ENCODE measurements around the gene CCDC190. TPM values are rescaled to one million over a fixed set of nuclear protein-coding genes. Genes with fewer than 3 reads are reported as not detected.
"Not testable (repeated sequence)": the region's sequence is repeated elsewhere in the genome, so short reads cannot be mapped to it uniquely, and the experiment has no call there.

Gene CCDC190
- total RNA-seq, 2 donors from 2014 or later, result not detected

GRCh38 chr1:162882248-162882674 lies 21.3 kb upstream of the CCDC190 start:
- 83 to 92% methylated on average over 2 to 5 of the region's 5 CpGs for WGBS, 2 experiments (ENCODE audit: insufficient coverage in 1 of 2, insufficient read length in 1 of 2)

GRCh38 chr1:162881590-162881989 lies 20.6 kb upstream of the CCDC190 start:
- TF ChIP-seq CTCF (conservative IDR thresholded peaks at IDR 0.05), result no peak
- H3K9me3 Mint-ChIP-seq, result no peaks in the 10 kb centered on the region
- 92 to 96% methylated on average over 4 to 5 of the region's 5 CpGs for WGBS, 2 experiments (ENCODE audit: insufficient coverage in 1 of 2, insufficient read length in 1 of 2)

More at GRCh38 chr1:162882248-162882674, 21.3 kb upstream of the CCDC190 start:
- no peaks in the 10 kb centered on the region for H3K9me3 Mint-ChIP-seq
- H3K4me3 Mint-ChIP-seq, result no peak overlapping the region
- Histone ChIP-seq H3K36me3 (ENCODE audit: control insufficient read depth, insufficient read depth, low read length) (no peaks in the 10 kb centered on the region), H3K4me1 (ENCODE audit: control insufficient read depth, insufficient read depth, low read length) (no peaks in the 10 kb centered on the region), H3K4me3 (ENCODE audit: low read length) (no peak overlapping the region), H3K27ac (ENCODE audit: low read depth, low read length) (no peak overlapping the region), H3K9ac (ENCODE audit: extremely low read depth, low read length, poor library complexity, severe bottlenecking) (no peak overlapping the region), H3K9me3 (ENCODE audit: control insufficient read depth, low read length) (no peaks in the 10 kb centered on the region), H3K27me3 (ENCODE audit: control insufficient read depth, insufficient read depth, low read length, poor library complexity, severe bottlenecking) (peaks cover 5% of the 10 kb centered on the region)
- H3K36me3 Mint-ChIP-seq (ENCODE audit: low read depth), result no peaks in the 10 kb centered on the region
- peaks cover 2% of the 10 kb centered on the region for H3K4me1 Mint-ChIP-seq
- TF ChIP-seq CTCF (conservative IDR thresholded peaks at IDR 0.05), result no peak
- no peak for DNase-seq
- H3K27me3 Mint-ChIP-seq (ENCODE audit: insufficient read depth), result peaks cover 6% of the 10 kb centered on the region
- no peak overlapping the region for H3K27ac Mint-ChIP-seq

GRCh38 chr1:162880617-162881016 lies 19.6 kb upstream of the CCDC190 start:
- not testable (repeated sequence) for H3K36me3 Mint-ChIP-seq (ENCODE audit: low read depth); H3K4me3 ChIP-seq (ENCODE audit: low read length); H3K4me3 Mint-ChIP-seq; H3K27ac Mint-ChIP-seq; H3K27me3 Mint-ChIP-seq (ENCODE audit: insufficient read depth); H3K4me1 Mint-ChIP-seq; H3K27me3 ChIP-seq (ENCODE audit: control insufficient read depth, insufficient read depth, low read length, poor library complexity, severe bottlenecking); H3K36me3 ChIP-seq (ENCODE audit: control insufficient read depth, insufficient read depth, low read length); H3K9me3 Mint-ChIP-seq; H3K9me3 ChIP-seq (ENCODE audit: control insufficient read depth, low read length); H3K9ac ChIP-seq (ENCODE audit: extremely low read depth, low read length, poor library complexity, severe bottlenecking); H3K27ac ChIP-seq (ENCODE audit: low read depth, low read length); H3K4me1 ChIP-seq (ENCODE audit: control insufficient read depth, insufficient read depth, low read length); DNase-seq
- WGBS, 2 experiments (ENCODE audit: insufficient coverage in 1 of 2, insufficient read length in 1 of 2), result no CpG with 5 or more reads among the region's 2 CpGs

More at GRCh38 chr1:162881590-162881989, 20.6 kb upstream of the CCDC190 start:
- Mint-ChIP-seq H3K4me3 (no peak overlapping the region), H3K27me3 (ENCODE audit: insufficient read depth) (peaks cover 6% of the 10 kb centered on the region), H3K36me3 (ENCODE audit: low read depth) (no peaks in the 10 kb centered on the region), H3K27ac (no peak overlapping the region), H3K4me1 (peaks cover 5% of the 10 kb centered on the region)
- no peak overlapping the region for H3K27ac ChIP-seq (ENCODE audit: low read depth, low read length)
- no peak overlapping the region for H3K4me3 ChIP-seq (ENCODE audit: low read length)
- H3K9ac ChIP-seq (ENCODE audit: extremely low read depth, low read length, poor library complexity, severe bottlenecking), result no peak overlapping the region
- no peaks in the 10 kb centered on the region for H3K4me1 ChIP-seq (ENCODE audit: control insufficient read depth, insufficient read depth, low read length)
- no peaks in the 10 kb centered on the region for H3K36me3 ChIP-seq (ENCODE audit: control insufficient read depth, insufficient read depth, low read length)
- no peaks in the 10 kb centered on the region for H3K9me3 ChIP-seq (ENCODE audit: control insufficient read depth, low read length)
- DNase-seq, result no peak
- peaks cover 5% of the 10 kb centered on the region for H3K27me3 ChIP-seq (ENCODE audit: control insufficient read depth, insufficient read depth, low read length, poor library complexity, severe bottlenecking)

GRCh38 chr1:162878000-162878596 lies 17.1 kb upstream of the CCDC190 start:
- DNase-seq, result peak; percentile 92

More at GRCh38 chr1:162878000-162878596, 17.1 kb upstream of the CCDC190 start:
- no peak overlapping the region for H3K27ac Mint-ChIP-seq
- WGBS, 2 experiments (ENCODE audit: insufficient coverage in 1 of 2, insufficient read length in 1 of 2), result 33 to 37% methylated on average over 4 of the region's 4 CpGs
- Histone ChIP-seq H3K36me3 (ENCODE audit: control insufficient read depth, insufficient read depth, low read length) (no peaks in the 10 kb centered on the region), H3K4me1 (ENCODE audit: control insufficient read depth, insufficient read depth, low read length) (no peaks in the 10 kb centered on the region), H3K27ac (ENCODE audit: low read depth, low read length) (no peak overlapping the region), H3K27me3 (ENCODE audit: control insufficient read depth, insufficient read depth, low read length, poor library complexity, severe bottlenecking) (peaks cover 5% of the 10 kb centered on the region), H3K9me3 (ENCODE audit: control insufficient read depth, low read length) (no peaks in the 10 kb centered on the region), H3K9ac (ENCODE audit: extremely low read depth, low read length, poor library complexity, severe bottlenecking) (no peak overlapping the region), H3K4me3 (ENCODE audit: low read length) (no peak overlapping the region)
- no peaks in the 10 kb centered on the region for H3K36me3 Mint-ChIP-seq (ENCODE audit: low read depth)
- no peak overlapping the region for H3K4me3 Mint-ChIP-seq
- peak; percentile 91 for TF ChIP-seq CTCF (conservative IDR thresholded peaks at IDR 0.05)
- peaks cover 8% of the 10 kb centered on the region for H3K27me3 Mint-ChIP-seq (ENCODE audit: insufficient read depth)
- H3K4me1 Mint-ChIP-seq, result peaks cover 5% of the 10 kb centered on the region
- H3K9me3 Mint-ChIP-seq, result no peaks in the 10 kb centered on the region

All from endodermal cell (in vitro differentiated cells).